ES-I3 (cell line): ENCODE data around the gene ERGIC1.

ENCODE experiments used
- H3K36me3 ChIP-seq: 2 replicates; pipeline ENCODE4 v1.6.1; 2013; ENCODE audit warnings: mild to moderate bottlenecking, low read length, control low read depth, moderate library complexity; ENCODE audit not compliant: insufficient read depth
- H3K4me1 ChIP-seq: 2 replicates; pipeline ENCODE4 v1.6.1; 2013; ENCODE audit warnings: mild to moderate bottlenecking, control low read depth, low read length; ENCODE audit not compliant: insufficient read depth
- H3K9ac ChIP-seq: 2 replicates; pipeline ENCODE4 v1.6.1; 2013; ENCODE audit warnings: low read depth, mild to moderate bottlenecking, low read length, moderate library complexity
- H3K9me3 ChIP-seq: 2 replicates; pipeline ENCODE4 v1.6.1; 2013; ENCODE audit warnings: mild to moderate bottlenecking, low read length, moderate library complexity; ENCODE audit not compliant: control insufficient read depth, insufficient read depth

ERGIC1 gene

GRCh38 chr5:172913117-172913850, 79.2 kb downstream of the ERGIC1 start:
- H3K4me1 ChIP-seq: no peaks in the 10 kb centered on the region
- H3K9ac ChIP-seq: no peak overlapping the region
- peaks cover 9% of the 10 kb centered on the region for H3K36me3 ChIP-seq
- H3K9me3 ChIP-seq: no peaks in the 10 kb centered on the region

DNA sequence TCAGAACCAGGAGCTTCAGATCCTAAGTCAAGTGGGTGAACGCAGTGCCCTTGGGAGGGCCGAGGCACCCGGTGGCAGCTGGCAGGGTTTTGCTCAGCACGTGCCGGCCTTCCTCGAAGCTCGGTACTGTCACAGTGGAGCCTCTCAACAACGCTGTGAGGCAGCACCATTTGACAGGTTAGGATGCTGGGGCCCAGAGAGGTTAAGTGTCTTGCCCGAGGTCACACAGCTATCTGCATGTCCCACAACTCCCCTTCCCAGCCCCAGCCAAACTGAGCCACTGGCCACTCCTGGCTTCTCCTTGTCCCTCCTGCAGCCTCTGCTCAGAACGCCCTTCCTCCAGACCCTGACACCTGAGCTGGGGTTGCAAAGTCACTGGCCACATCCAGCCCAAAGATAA, 81.5 kb downstream of the ERGIC1 start:
- Histone ChIP-seq H3K36me3 (peaks cover 15% of the 10 kb centered on the region), H3K9ac (no peak overlapping the region), H3K4me1 (peaks cover 7% of the 10 kb centered on the region; the same call in 1 of the 2 replicates), H3K9me3 (no peaks in the 10 kb centered on the region)

- Histone ChIP-seq H3K36me3 (peaks cover 8% of the 10 kb centered on the region), H3K9ac (no peak overlapping the region), H3K9me3 (no peaks in the 10 kb centered on the region), H3K4me1 (peaks cover 7% of the 10 kb centered on the region; the same call in 1 of the 2 replicates)
Observed at GRCh38 chr5:172918421-172919371, 84.6 kb downstream of the ERGIC1 start.

GRCh38 chr5:172919525-172920446, 85.7 kb downstream of the ERGIC1 start:
- no peaks in the 10 kb centered on the region for H3K9me3 ChIP-seq
- H3K4me1 ChIP-seq: peaks cover 7% of the 10 kb centered on the region; the same call in 1 of the 2 replicates
- H3K36me3 ChIP-seq: peaks cover 8% of the 10 kb centered on the region
- H3K9ac ChIP-seq: no peak overlapping the region

GRCh38 chr5:172920447-172920849, 86.4 kb downstream of the ERGIC1 start:
- no peaks in the 10 kb centered on the region for H3K9me3 ChIP-seq
- peaks cover 8% of the 10 kb centered on the region for H3K36me3 ChIP-seq
- peaks cover 7% of the 10 kb centered on the region; the same call in 1 of the 2 replicates for H3K4me1 ChIP-seq
- H3K9ac ChIP-seq: no peak overlapping the region

DNA sequence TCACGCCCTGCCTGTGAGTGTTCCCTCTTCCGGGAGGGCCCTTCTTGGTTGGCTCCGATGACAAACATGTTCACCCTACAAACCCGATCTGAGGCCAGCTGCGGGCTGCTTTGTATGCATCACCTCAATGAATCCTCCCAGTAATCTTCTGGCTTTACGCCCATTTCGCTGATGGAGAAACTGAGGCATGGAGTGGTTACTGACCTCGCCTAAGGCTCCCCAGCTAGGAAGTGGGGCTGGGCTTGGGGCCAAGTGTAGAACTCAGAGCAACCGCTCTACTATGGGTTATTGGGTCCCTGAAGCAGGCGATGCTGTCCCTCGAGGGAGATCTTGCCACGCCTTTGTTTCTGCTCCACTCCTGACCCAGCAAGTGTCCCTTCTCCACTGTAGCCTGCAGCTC, 86.9 kb downstream of the ERGIC1 start:
- no peak overlapping the region for H3K9ac ChIP-seq

DNA sequence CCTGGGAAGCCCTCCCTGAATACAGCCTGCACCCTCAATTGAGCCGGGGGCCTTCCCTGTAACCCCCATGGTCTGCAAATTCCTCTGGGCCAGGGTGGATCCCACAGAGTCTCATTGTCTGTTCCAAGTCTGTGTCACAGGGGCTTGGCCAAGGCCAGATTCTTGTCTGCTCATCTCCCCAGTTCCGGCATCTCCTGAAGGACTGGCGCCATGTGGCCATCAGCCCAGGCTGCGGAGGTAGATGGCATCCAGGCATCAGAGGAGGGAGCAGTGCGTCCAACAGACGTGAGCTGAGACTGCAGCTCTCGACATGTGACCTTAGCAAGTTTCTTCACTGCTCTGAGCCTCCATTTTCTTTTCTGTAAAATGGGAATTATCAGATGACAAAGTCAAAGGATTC, 87.9 kb downstream of the ERGIC1 start:
- peaks cover 7% of the 10 kb centered on the region; the same call in 1 of the 2 replicates for H3K4me1 ChIP-seq
- no peaks in the 10 kb centered on the region for H3K9me3 ChIP-seq
- peaks cover 8% of the 10 kb centered on the region for H3K36me3 ChIP-seq
- H3K9ac ChIP-seq: no peak overlapping the region

More for the DNA sequence above, 86.9 kb downstream of the ERGIC1 start:
- H3K4me1 ChIP-seq: peaks cover 7% of the 10 kb centered on the region; the same call in 1 of the 2 replicates
- H3K9me3 ChIP-seq: no peaks in the 10 kb centered on the region
- H3K36me3 ChIP-seq: peaks cover 8% of the 10 kb centered on the region

- Histone ChIP-seq H3K4me1 (peaks cover 7% of the 10 kb centered on the region; the same call in 1 of the 2 replicates), H3K9me3 (no peaks in the 10 kb centered on the region), H3K9ac (no peak overlapping the region), H3K36me3 (peaks cover 5% of the 10 kb centered on the region)
Observed at GRCh38 chr5:172923539-172923938, 89.5 kb downstream of the ERGIC1 start.

DNA sequence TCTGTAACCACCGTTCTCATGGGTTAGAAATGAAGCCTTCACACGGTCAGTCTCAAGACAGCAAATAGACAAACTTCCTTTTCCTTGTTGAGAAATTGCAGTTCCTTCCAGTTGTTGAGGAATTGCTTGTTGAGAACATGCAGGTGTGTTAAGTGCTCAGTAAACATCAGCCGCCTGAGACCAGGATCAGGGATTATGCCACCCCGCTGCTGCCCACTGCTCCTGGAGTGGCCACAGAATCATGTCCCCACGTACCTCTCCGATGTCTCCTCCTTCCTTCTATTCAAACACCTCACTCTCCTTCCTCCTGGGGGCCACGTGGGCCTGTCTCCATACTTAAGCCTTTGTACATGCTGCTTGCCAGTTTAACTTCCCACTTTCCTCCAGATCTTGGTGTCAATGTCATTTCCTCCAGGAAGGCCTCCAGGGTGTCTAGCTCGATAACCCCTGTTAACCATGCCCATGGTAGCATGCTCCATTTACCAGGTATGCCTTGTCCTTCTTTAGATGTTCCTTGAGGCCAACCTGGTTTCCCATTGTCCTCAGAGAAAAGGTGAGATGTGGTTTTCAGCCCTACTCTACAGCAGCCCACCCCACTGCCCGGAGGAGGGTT, 91.4 kb downstream of the ERGIC1 start:
- H3K36me3 ChIP-seq: no peaks in the 10 kb centered on the region
- no peaks in the 10 kb centered on the region for H3K9me3 ChIP-seq
- no peaks in the 10 kb centered on the region; the same call in 1 of the 2 replicates for H3K4me1 ChIP-seq
- no peak overlapping the region for H3K9ac ChIP-seq

- Histone ChIP-seq H3K9ac (no peak overlapping the region), H3K36me3 (no peaks in the 10 kb centered on the region), H3K4me1 (no peaks in the 10 kb centered on the region), H3K9me3 (no peaks in the 10 kb centered on the region)
Observed at GRCh38 chr5:172926008-172926523, 92.0 kb downstream of the ERGIC1 start.

DNA sequence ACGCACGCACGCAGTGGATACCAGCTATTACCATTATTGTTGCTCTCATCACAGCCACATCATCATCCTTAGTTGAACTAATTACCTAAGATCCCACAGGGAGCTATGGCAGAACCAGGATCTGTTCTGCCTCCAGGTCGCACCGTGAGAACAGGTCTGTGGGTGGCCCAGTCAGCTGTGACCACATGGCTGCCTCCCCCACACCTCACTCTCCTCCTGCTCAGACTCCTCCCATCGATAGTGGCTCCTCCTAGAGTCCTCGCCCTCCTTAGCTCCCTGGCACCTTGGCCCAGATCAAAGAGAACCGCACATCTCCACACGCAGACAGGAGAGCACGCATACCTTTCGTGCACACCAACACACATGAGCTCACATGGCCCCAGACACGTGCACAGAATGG, 92.7 kb downstream of the ERGIC1 start:
- no peaks in the 10 kb centered on the region for H3K36me3 ChIP-seq

DNA sequence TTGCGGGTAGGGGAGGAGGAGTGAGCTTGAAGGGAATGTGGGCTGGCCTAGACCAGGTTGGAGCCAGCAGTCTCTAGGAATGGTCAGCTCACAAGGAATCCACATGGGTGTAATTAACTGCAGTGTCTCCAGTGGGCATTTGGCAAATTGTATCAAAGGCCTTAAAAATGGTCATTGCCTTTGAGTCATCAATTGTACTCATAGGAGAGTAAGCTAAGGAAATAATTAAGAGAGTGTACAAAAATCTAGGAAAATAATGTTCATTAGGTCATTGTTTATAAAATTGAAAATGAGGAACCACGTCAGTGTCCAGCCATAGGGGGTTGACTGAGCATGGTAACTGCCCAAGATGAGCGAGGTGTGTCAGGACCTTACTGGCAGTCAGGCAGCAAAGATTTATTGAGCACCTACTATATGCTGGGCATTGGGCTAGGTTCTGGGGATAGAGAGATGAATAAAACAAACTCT, 95.4 kb downstream of the ERGIC1 start:
- no peaks in the 10 kb centered on the region; the same call in 1 of the 2 replicates for H3K36me3 ChIP-seq
- H3K9ac ChIP-seq: no peak overlapping the region
- H3K4me1 ChIP-seq: no peaks in the 10 kb centered on the region
- H3K9me3 ChIP-seq: no peaks in the 10 kb centered on the region

More for the DNA sequence above, 92.7 kb downstream of the ERGIC1 start:
- no peak overlapping the region for H3K9ac ChIP-seq
- no peaks in the 10 kb centered on the region for H3K9me3 ChIP-seq
- H3K4me1 ChIP-seq: no peaks in the 10 kb centered on the region

DNA sequence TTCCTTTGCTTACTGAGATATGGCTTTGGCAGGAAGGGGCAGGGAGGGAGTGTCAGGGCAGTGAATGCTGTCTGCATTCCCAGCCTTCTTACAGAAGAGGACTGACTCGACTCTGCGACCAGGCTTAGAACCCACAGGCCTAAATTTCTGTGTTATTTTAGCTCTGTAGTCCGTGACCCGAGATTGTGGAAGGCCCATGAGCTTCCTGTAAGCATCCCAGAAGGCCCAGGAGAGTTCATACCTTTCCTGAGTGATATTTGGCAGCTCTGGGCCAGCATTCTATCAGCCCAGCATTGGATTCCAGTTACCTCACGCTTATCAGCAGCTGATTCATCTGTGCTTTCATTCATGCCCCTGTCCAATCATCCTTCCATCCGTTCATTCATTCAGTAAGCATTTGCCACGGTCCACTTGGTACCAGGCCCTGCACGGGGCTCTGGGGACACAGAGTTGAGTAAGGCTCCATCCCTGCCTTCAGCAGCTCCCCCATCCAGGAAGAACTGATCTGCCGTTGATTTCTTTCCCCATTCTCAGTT, 97.0 kb downstream of the ERGIC1 start:
- Histone ChIP-seq H3K36me3 (no peaks in the 10 kb centered on the region; the same call in 1 of the 2 replicates), H3K9me3 (no peaks in the 10 kb centered on the region), H3K9ac (no peak overlapping the region), H3K4me1 (no peaks in the 10 kb centered on the region)
